DND-41 (cell line): ENCODE measurements around the gene LARP6.

Source experiments
- ATAC-seq: fragments of 200-7000 bp; cut with Tn5 transposase; 3 replicates; pipeline ENCODE4 v1.9.1; 2021; ENCODE audit warnings: low read depth; ENCODE audit not compliant: insufficient read depth
- DNase-seq: peaks from one replicate; pipeline ENCODE4 v3.0.0-alpha.2; 2020
- H2AFZ ChIP-seq: 2 replicates; pipeline ENCODE4 v1.6.0; 2012; ENCODE audit warnings: low read depth, low read length
- H3K27ac ChIP-seq: 2 replicates; pipeline ENCODE4 v1.5.1; 2012; ENCODE audit warnings: low read length, inconsistent platforms
- H3K27me3 ChIP-seq: fragments of 200-600 bp; sonication (generic); 2 replicates; pipeline ENCODE4 v1.6.0; 2012; ENCODE audit warnings: low read length, mild to moderate bottlenecking, inconsistent platforms; ENCODE audit not compliant: insufficient read depth, poor library complexity
- H3K36me3 ChIP-seq: 2 replicates; pipeline ENCODE4 v1.5.1; 2012; ENCODE audit warnings: low read length, inconsistent platforms; ENCODE audit not compliant: insufficient read depth
- H3K4me1 ChIP-seq: 2 replicates; pipeline ENCODE4 v1.5.1; 2012; ENCODE audit warnings: mild to moderate bottlenecking, low read length; ENCODE audit not compliant: insufficient read depth
- H3K4me2 ChIP-seq: 2 replicates; pipeline ENCODE4 v1.6.0; 2012; ENCODE audit warnings: mild to moderate bottlenecking, moderate library complexity, low read length, inconsistent platforms; ENCODE audit not compliant: insufficient read depth
- H3K4me3 ChIP-seq, 2 experiments: fragments of 200-600 bp in 1 of 2; shearing (Covaris generic) in 1 of 2; 2 replicates each; pipeline ENCODE4 v1.5.1; 2012 to 2016; ENCODE audit warnings: inconsistent platforms in 2 of 2, low read length in 2 of 2, mild to moderate bottlenecking in 2 of 2, low read depth in 1 of 2, moderate library complexity in 1 of 2
- H3K79me2 ChIP-seq: 2 replicates; pipeline ENCODE4 v1.6.0; 2012; ENCODE audit warnings: low read length, inconsistent platforms; ENCODE audit not compliant: insufficient read depth
- H3K9ac ChIP-seq: 2 replicates; pipeline ENCODE4 v1.6.0; 2012; ENCODE audit warnings: low read depth, mild to moderate bottlenecking, inconsistent platforms, low read length, moderate library complexity
- H3K9me3 ChIP-seq: 2 replicates; pipeline ENCODE4 v1.5.1; 2012; ENCODE audit warnings: low read length, moderate library complexity, mild to moderate bottlenecking, inconsistent platforms; ENCODE audit not compliant: insufficient read depth, severe bottlenecking
- H4K20me1 ChIP-seq: 2 replicates; pipeline ENCODE4 v1.6.0; 2012; ENCODE audit warnings: low read length; ENCODE audit not compliant: insufficient read depth
- CTCF ChIP-seq: IDR thresholded peaks from 2 replicates; pipeline ENCODE4 v1.5.1; 2012; ENCODE audit warnings: borderline replicate concordance, low read length, moderate library complexity, mild to moderate bottlenecking; ENCODE audit not compliant: poor library complexity, severe bottlenecking; ENCODE audit errors: extremely low read depth
- EZH2 ChIP-seq: IDR thresholded peaks from 3 replicates; pipeline ENCODE4 v1.6.1; 2012; ENCODE audit warnings: borderline replicate concordance, low read depth, mild to moderate bottlenecking, moderate library complexity, low read length, inconsistent platforms; ENCODE audit not compliant: severe bottlenecking

The LARP6 gene

GRCh38 chr15:70852501-70853317 lies 1.2 kb downstream of the LARP6 start:
- no peak overlapping the region for H3K4me2 ChIP-seq
- DNase-seq (no peak), ATAC-seq (no peak)
- no peaks in the 10 kb centered on the region for H3K79me2 ChIP-seq
- no peak overlapping the region for H3K9ac ChIP-seq
- no peaks in the 10 kb centered on the region for H4K20me1 ChIP-seq
- no peak overlapping the region for H2AFZ ChIP-seq
- no peak overlapping the region for H3K27ac ChIP-seq
- H3K9me3 ChIP-seq, result no peaks in the 10 kb centered on the region
- H3K4me1 ChIP-seq, result no peaks in the 10 kb centered on the region
- H3K36me3 ChIP-seq, result no peaks in the 10 kb centered on the region
- no peaks in the 10 kb centered on the region for H3K27me3 ChIP-seq
- no peak overlapping the region for H3K4me3 ChIP-seq
- TF ChIP-seq CTCF (no peak), EZH2 (no peak)

- no peak overlapping the region for H3K9ac ChIP-seq
- no peak overlapping the region for H3K4me2 ChIP-seq
- H3K79me2 ChIP-seq, result no peaks in the 10 kb centered on the region
These were observed 2.1 kb downstream of the LARP6 start for GRCh38 chr15:70851889-70852288.

GRCh38 chr15:70845602-70846360 lies 8.2 kb downstream of the LARP6 start:
- no peak overlapping the region for H3K27ac ChIP-seq
- no peak for TF ChIP-seq EZH2
- TF ChIP-seq CTCF, result no peak
- no peak overlapping the region for H3K4me3 ChIP-seq
- H3K9me3 ChIP-seq, result no peaks in the 10 kb centered on the region
- H3K79me2 ChIP-seq, result no peaks in the 10 kb centered on the region
- H3K4me2 ChIP-seq, result no peak overlapping the region
- ATAC-seq, result no peak
- no peaks in the 10 kb centered on the region for H3K27me3 ChIP-seq
- H3K36me3 ChIP-seq, result no peaks in the 10 kb centered on the region
- no peak for DNase-seq
- H2AFZ ChIP-seq, result no peak overlapping the region
- H3K4me1 ChIP-seq, result no peaks in the 10 kb centered on the region
- no peak overlapping the region for H3K9ac ChIP-seq
- H4K20me1 ChIP-seq, result no peaks in the 10 kb centered on the region

More at GRCh38 chr15:70851889-70852288, 2.1 kb downstream of the LARP6 start:
- H2AFZ ChIP-seq, result no peak overlapping the region
- H3K9me3 ChIP-seq, result no peaks in the 10 kb centered on the region
- TF ChIP-seq EZH2 (no peak), CTCF (no peak)
- no peak overlapping the region for H3K27ac ChIP-seq
- no peak for ATAC-seq
- H3K4me1 ChIP-seq, result no peaks in the 10 kb centered on the region
- H3K27me3 ChIP-seq, result no peaks in the 10 kb centered on the region
- no peak overlapping the region for H3K4me3 ChIP-seq
- H3K36me3 ChIP-seq, result no peaks in the 10 kb centered on the region
- DNase-seq, result no peak
- H4K20me1 ChIP-seq, result no peaks in the 10 kb centered on the region
